HL-60 (cell line): ENCODE data around the gene TAX1BP1.

Experiments used
- DNase-seq, 2 experiments: peaks; one replicate each; pipeline ENCODE4 v3.0.0-alpha.2; 2010 to 2020; ENCODE audit warnings: low read depth in 1 of 2, low spot score in 1 of 2
- H3K27ac ChIP-seq: fragments of 250-450 bp; sonication (Bioruptor Pico); replicated peaks from 2 replicates; pipeline ENCODE4 v1.5.1; 2020; ENCODE audit warnings: mild to moderate bottlenecking, moderate library complexity
- H3K27me3 ChIP-seq: fragments of 250-450 bp; sonication (Bioruptor Pico); 2 replicates; pipeline ENCODE4 v1.5.1; 2021; ENCODE audit warnings: mild to moderate bottlenecking, moderate library complexity; ENCODE audit not compliant: insufficient read depth, poor library complexity, severe bottlenecking
- H3K4me3 ChIP-seq: replicated peaks from 2 replicates; pipeline ENCODE4 v1.5.1; 2011; ENCODE audit warnings: mild to moderate bottlenecking, control low read depth, low read length; ENCODE audit not compliant: insufficient read depth
- CTCF ChIP-seq: IDR thresholded peaks from one replicate; pipeline ENCODE4 v1.5.1; 2011; ENCODE audit warnings: low read length, control low read depth, inconsistent platforms; ENCODE audit not compliant: insufficient read depth
- GABPA ChIP-seq: IDR thresholded peaks from 2 replicates; pipeline ENCODE4 v1.6.1; 2012; ENCODE audit warnings: low read depth
- POLR2AphosphoS5 ChIP-seq: IDR thresholded peaks from 2 replicates; pipeline ENCODE4 v1.6.1; 2012; ENCODE audit warnings: low read depth
- REST ChIP-seq: IDR thresholded peaks from 2 replicates; pipeline ENCODE4 v1.6.1; 2012; ENCODE audit warnings: low read depth; ENCODE audit not compliant: insufficient replicate concordance
- SPI1 ChIP-seq: IDR thresholded peaks from 2 replicates; pipeline ENCODE4 v1.6.1; 2012; ENCODE audit warnings: low read depth, mild to moderate bottlenecking, borderline replicate concordance

TAX1BP1 gene

GRCh38 chr7:27747589-27748368 is 7.8 kb downstream of the TAX1BP1 start:
- Histone ChIP-seq H3K27ac (no peak overlapping the region), H3K27me3 (no peaks in the 10 kb centered on the region), H3K4me3 (no peak overlapping the region)
- no peak for DNase-seq
- TF ChIP-seq POLR2AphosphoS5 (no peak), GABPA (no peak), REST (no peak), SPI1 (no peak), CTCF (no peak)

GRCh38 chr7:27750316-27750715 is 10.4 kb downstream of the TAX1BP1 start:
- Histone ChIP-seq H3K27me3 (no peaks in the 10 kb centered on the region), H3K4me3 (no peak overlapping the region), H3K27ac (no peak overlapping the region)
- no peak for DNase-seq
- TF ChIP-seq GABPA (no peak), POLR2AphosphoS5 (no peak), SPI1 (no peak), REST (no peak), CTCF (no peak)

- no peak overlapping the region for H3K27ac ChIP-seq
- no peak overlapping the region for H3K4me3 ChIP-seq
- H3K27me3 ChIP-seq, result no peaks in the 10 kb centered on the region
- no peak for DNase-seq
- TF ChIP-seq GABPA (no peak), CTCF (no peak), REST (no peak), SPI1 (no peak), POLR2AphosphoS5 (no peak)
Measured at GRCh38 chr7:27751888-27752660, 12.1 kb downstream of the TAX1BP1 start.
